ENCODE measurements around the gene GLI3.

The GLI3 gene

GRCh38 chr7:42143711-42144600 lies 93.1 kb downstream of the GLI3 start:
- no peak for DNase-seq (ENCODE audit: low read depth)

- no peak for DNase-seq (ENCODE audit: low read depth)
Observed at GRCh38 chr7:42142089-42142488, 94.9 kb downstream of the GLI3 start.

- DNase-seq (ENCODE audit: low read depth): no peak
Observed at GRCh38 chr7:42139751-42140150, 97.3 kb downstream of the GLI3 start.

- no peak for DNase-seq (ENCODE audit: low read depth)
Observed at GRCh38 chr7:42138691-42139090, 98.3 kb downstream of the GLI3 start.

GRCh38 chr7:42137941-42138340 lies 99.1 kb downstream of the GLI3 start:
- DNase-seq (ENCODE audit: low read depth): no peak

GRCh38 chr7:42137431-42137830 lies 99.6 kb downstream of the GLI3 start:
- DNase-seq (ENCODE audit: low read depth): no peak

- no peak for DNase-seq (ENCODE audit: low read depth)
Observed at GRCh38 chr7:42135728-42136127, 101.3 kb downstream of the GLI3 start.

- no peak for DNase-seq (ENCODE audit: low read depth)
Observed at GRCh38 chr7:42134276-42134876, 102.6 kb downstream of the GLI3 start.

- no peak for DNase-seq (ENCODE audit: low read depth)
Observed at GRCh38 chr7:42133321-42133720, 103.7 kb downstream of the GLI3 start.

- DNase-seq (ENCODE audit: low read depth): no peak
Observed at GRCh38 chr7:42128703-42129102, 108.3 kb downstream of the GLI3 start.

- DNase-seq (ENCODE audit: low read depth): no peak
Observed at GRCh38 chr7:42127232-42127622, 109.8 kb downstream of the GLI3 start.

- DNase-seq (ENCODE audit: low read depth): no peak
Observed at GRCh38 chr7:42126475-42127231, 110.4 kb downstream of the GLI3 start.

- no peak for DNase-seq (ENCODE audit: low read depth)
Observed at GRCh38 chr7:42125321-42125720, 111.7 kb downstream of the GLI3 start.

- no peak for DNase-seq (ENCODE audit: low read depth)
Observed at GRCh38 chr7:42123716-42124115, 113.3 kb downstream of the GLI3 start.

- DNase-seq (ENCODE audit: low read depth): no peak
Observed at GRCh38 chr7:42120191-42120590, 116.8 kb downstream of the GLI3 start.

GRCh38 chr7:42117201-42117600 lies 119.8 kb downstream of the GLI3 start:
- DNase-seq (ENCODE audit: low read depth): no peak

GRCh38 chr7:42115795-42116194 lies 121.2 kb downstream of the GLI3 start:
- no peak for DNase-seq (ENCODE audit: low read depth)

GRCh38 chr7:42110333-42110732 lies 126.7 kb downstream of the GLI3 start:
- no peak for DNase-seq (ENCODE audit: low read depth)

- DNase-seq (ENCODE audit: low read depth): no peak
Observed at GRCh38 chr7:42108803-42109528, 128.0 kb downstream of the GLI3 start.

- DNase-seq (ENCODE audit: low read depth): no peak
Observed at GRCh38 chr7:42107484-42108240, 129.3 kb downstream of the GLI3 start.

GRCh38 chr7:42106562-42106961 lies 130.4 kb downstream of the GLI3 start:
- DNase-seq (ENCODE audit: low read depth): no peak

Measured in T follicular helper cell (primary cell).